CD4-positive, alpha-beta T cell treated with Interleukin-15 for 1 hour (primary cell): ENCODE data around the gene TCERG1L.
"Not testable (repeated sequence)": the region's sequence is repeated elsewhere in the genome, so short reads cannot be mapped to it uniquely, and the experiment has no call there.

Source experiments
- DNase-seq: peaks from one replicate; pipeline ENCODE4 v3.0.0-alpha.2; 2020

The TCERG1L gene

DNA sequence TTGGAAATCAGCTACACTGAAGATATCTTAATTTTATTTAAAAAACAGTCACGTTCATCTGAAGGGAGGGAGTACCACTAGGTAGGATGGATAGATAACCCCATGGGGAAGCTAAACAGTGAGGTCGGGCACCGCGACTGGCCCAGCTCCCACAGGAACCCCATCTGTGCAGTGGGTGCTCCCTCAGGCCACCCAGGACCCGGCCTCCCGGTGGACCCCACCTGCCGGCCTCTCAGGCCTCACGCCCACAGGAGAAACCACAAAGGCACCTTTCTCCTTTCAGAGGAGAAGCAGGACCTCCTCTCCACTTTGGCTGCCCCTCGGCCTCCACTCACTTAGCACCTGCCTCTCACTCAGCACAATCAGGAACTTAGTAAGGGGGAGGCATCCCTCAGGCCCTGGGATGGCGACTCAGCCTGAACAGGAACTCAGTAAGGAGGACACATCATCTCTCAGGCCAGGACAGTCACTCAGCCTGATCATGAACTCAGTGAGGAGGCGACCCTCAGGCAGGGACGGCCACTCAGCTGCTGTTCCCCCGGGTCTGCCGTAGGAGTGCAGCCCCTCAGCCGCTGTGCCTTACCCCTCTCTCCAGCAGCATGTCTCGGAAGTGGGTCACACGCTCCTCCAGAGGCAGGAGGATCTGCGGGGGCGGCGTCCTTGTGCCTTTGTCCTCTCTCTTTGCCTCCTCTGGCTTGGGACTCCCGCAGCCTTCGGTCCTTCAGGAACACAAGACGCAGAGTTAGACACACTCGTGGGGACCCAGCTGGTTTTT lies 195.1 kb downstream of the TCERG1L start:
- DNase-seq: no peak

DNA sequence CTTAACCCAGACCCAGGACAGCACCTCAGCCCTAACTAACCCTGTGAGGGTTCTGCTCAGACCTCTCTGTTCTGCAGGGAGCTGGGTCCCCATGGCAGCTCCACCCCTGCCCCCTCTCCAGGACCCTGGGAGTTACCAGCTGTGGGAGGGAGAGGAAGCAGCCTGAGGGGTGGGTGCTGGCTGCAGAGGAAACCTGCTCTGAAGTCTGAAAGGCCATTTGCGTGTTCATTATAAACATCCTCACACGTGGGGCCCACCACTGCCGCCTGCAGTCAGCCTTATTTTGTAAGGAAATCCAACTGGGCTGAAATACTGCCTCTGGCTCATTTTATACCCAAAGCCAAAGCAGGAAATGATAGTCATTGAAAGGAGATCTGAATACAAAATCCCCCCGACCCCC lies 195.7 kb downstream of the TCERG1L start:
- no peak for DNase-seq

DNA sequence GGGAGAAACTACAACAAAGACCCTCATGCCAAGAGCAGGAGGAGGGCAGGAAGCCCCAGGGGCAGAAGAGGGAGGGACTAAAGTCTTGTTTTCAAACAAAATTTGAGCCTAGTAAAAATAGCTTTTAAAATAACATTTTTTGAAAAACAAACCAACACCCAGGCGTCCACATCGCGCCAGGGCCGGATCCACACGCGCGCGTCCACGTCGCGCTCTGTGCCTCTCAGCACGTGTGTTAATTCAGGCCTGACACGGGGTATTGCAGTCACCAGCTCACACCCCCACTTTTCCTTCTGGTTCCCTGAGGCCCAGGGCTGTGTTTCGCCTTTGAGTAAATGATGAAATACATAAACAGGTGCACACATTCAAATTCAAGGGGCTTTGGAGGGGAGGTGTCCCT lies 196.2 kb downstream of the TCERG1L start:
- DNase-seq: no peak

DNA sequence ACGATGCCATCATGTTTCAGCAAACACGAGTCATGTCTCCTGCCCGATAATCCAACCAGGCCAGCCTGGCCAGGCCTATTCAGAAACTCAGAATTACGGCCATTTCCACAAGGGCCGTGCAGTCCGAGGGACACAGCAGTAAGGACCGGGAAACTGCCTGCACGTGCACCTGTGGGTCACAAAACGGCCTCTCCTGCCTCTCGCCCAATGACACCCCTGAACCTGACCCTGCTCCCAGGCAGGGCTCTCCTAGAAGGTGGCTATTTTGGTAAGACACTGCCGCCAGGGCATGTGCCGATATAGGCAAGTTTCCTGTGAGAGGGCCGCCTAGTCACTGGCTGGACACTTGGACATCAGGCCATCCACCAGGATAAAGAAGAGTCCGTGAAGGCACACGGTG lies 196.7 kb downstream of the TCERG1L start:
- DNase-seq: no peak

DNA sequence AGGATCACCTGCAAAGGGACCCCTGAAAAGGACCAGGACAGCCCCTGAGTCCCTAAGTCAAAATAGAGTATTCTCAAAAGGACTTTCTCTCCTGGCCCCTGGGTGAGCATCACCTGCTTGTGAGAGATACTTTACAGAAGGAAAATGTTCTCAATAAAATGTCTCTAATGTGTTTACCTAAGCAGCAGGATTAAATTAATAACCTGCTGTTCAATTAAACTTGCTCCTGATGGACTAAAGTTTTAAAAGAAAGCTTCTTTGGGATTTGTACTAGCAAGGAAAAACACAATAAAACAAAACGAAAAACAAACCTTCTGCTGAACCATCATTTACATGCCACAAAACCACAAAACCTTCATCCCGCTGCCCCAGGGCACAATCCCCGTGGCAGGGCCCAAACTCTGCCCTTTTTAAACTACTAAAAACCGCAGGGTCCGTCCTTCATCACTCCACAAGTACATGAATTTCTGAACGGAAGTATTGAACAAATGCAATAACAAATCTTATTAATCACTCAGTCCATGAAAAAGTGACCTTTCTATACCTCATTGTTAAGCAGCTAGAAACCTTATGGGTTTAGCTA lies 197.7 kb downstream of the TCERG1L start:
- DNase-seq: no peak

DNA sequence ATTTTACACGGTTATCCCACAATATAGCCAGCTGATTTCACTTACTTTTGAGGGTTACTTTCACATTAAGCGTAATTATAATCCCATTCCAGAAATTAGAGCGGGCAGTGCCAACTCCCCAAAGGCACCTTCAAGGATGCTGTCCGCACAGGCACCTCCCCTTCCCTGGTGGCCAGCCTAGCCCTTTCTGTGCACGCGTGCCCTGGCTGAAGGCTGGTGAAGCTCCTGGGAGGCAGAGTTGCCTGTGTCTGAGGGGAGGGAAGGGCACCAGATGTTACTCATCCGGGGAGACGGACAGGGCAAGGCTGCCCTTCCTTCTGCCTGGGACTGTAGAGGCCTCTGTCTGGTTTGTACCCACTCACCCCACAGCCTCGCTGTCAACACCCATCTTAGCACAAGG lies 198.4 kb downstream of the TCERG1L start:
- no peak for DNase-seq

DNA sequence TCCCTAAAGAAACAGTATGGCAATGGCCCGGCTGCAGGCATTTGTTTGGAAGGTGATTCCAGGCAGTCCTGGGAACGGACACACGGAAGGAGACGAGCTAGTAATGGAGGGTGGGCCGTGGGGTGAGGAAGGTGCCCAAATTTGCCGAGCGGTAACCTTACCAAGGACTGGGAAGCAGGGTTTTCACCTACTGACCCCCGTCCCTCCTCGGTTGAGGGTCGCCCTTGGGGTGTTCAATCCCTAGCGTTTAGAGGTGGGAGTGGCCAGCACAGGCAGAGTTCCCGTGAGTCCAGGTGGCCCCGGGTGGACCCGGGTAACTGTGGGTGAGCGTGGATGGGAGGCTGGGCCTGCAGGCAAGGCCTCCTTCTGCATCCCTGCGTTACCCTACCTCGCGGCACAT lies 198.8 kb downstream of the TCERG1L start:
- no peak for DNase-seq

DNA sequence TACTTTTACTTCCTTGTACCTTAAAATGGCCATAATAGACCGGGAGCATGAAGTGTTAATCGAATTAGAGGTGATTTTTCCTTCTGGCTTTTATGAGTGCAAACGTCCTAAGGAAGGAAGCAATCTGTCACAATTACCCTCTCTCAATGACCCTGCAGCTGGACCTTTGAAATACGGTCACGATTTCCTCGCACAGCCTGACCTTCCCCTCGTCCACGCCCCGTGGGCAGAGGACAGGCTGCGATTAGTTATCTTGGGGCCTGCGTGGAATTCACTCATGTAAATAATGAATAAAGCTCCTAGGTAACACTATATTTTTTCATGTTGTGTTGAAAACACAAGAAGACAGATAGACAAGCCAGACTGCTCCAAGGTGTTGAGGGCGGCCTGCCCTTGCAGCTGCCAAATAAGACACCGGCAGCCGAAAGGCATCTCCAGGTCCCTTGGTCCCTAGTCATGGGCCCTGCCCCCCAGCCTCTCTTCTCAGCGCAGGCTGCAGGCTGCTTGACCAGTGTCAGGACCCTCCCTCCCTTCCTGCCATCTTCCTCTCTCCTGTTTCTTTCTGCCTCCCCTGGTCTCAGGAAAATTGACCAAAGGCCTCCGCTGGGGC lies 199.9 kb downstream of the TCERG1L start:
- DNase-seq: no peak

DNA sequence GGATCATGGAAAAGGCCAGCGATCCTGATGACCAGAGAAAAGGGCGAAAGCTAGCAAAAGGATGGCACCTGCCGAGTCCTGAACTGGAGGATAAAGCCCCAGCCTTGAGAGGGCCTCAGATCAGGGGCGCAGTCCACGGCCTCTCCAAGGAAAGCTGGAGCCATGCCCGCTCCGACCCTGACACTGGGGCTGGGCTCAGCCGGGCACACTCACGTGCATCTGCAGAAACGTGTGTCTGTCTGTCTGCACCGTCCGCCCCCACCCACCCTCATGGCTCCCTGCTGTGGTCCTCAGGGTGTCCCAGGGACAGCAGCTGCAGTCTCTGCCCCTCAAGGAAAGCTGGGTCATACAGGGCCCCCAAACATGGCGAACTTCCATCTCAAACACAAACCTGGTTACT lies 200.5 kb downstream of the TCERG1L start:
- no peak for DNase-seq

DNA sequence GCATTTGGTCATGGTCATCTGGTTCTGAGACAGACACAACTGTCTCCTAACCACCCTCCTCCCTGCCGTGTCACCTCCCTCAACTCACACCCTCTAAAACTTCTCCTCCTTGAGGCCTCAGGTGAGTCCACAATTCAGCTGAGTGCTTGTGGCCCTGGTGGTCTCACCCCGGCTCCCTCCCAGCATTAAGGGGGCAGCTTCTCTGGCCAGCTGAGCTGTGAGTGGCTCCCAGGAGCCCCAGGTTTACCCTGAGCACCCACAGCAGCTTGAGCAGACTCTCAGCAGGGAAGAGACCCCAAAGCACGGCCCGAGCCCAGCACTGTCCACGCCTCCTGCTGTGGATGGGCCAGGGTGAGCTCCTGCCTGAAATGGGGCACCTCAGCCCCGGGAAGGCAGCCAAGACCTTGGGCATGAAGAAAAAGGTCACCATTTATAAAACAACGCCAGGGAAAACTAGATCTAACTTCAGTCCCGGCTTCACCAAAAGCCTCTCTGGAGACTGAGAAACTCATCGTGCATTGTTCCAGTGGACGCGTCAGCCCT lies 201.2 kb downstream of the TCERG1L start:
- no peak for DNase-seq

DNA sequence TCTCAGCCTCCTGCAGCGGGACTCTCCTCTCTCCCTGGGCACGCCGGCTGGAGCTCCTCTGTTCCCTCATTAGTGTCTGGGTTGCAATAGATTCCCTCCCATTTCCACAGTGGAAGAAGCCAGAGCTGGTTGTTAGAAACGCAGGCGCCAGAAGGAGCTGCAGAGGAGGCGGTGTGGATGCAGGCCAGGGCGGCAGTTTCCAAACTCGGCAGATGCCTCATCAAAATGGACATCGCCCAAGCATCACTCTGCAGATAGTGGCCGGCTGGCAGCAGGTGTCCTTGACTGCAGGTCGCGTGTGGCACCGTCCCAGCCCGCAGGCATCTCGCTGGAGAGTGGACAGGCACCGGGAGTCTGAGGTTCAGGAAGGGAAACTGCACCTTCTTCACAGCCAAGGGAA lies 201.8 kb downstream of the TCERG1L start:
- DNase-seq: no peak

DNA sequence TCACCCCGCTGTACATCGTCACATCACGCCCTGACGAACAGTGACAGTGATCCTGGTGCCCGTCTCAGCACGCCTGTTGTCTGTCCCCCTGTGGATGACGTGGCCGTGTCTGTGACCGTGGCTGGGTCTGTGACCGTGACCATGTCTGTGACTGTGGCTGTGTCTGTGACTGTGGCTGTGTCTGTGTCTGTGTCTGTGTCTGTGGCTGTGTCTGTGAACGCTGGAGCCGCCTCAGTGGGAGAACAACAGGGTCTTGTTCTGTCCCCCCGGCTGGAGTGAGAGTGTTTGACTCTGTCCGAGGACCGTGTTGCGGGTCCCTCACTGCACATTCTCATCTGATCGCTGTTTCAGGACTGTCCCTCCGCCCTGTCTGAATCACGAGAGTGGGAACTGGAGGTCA lies 202.2 kb downstream of the TCERG1L start:
- DNase-seq: no peak

DNA sequence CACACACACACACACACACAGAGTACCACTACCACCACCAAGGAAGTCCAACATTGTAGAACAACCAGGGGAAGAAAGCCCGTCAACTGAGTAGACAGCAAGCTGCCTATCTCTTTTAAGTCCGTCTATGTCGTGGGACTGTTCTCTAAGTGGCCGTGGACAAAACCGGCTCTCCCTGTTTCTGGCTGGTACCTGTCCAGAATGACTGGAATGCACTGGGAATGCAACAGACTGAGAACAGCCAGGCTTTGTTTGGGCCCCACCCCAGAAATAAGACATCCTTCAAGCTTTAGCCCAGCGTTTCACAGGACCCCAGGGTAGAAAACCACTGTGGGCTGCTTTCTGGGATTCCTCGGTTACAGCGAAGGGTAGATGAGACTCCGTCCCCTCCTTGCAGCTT lies 203.6 kb downstream of the TCERG1L start:
- no peak for DNase-seq

DNA sequence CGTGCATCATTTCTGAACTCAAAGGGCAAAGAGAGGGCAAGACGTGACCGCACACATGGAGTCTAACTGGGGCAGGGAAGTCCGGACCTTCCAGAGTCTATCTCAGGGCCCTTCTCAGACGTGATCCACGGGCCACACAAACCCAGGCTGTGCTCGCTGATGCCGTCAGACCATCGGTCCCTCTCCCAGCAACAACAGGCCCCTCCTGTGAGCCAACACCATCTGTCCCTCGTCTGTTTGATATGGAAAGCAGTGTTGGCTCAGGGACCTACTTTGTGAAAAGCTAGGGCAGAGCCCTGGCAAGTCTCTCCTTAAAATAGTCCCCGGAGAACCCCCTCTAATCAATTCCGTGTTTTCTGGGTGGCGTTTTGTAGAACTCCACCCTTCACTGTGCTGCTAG lies 208.8 kb downstream of the TCERG1L start:
- no peak for DNase-seq

DNA sequence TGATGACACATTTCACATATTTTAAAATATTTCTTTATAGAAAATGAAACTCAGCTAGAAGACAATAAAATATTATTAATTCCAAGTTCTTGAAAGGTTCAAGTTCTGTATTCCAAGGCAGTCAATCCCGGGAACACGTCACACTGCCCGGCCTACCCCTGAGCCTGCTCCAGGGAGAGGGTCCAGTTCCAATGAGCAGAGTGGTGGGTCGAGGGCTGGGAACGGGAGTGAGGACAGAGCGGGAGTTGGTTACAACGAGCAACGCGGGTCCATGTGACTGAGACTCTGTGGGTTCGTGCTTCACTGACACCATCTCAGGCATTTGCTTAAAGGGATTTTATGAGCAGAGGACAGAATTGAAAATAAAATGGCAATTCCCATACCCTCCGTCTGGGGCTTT lies 209.4 kb downstream of the TCERG1L start:
- DNase-seq: no peak

DNA sequence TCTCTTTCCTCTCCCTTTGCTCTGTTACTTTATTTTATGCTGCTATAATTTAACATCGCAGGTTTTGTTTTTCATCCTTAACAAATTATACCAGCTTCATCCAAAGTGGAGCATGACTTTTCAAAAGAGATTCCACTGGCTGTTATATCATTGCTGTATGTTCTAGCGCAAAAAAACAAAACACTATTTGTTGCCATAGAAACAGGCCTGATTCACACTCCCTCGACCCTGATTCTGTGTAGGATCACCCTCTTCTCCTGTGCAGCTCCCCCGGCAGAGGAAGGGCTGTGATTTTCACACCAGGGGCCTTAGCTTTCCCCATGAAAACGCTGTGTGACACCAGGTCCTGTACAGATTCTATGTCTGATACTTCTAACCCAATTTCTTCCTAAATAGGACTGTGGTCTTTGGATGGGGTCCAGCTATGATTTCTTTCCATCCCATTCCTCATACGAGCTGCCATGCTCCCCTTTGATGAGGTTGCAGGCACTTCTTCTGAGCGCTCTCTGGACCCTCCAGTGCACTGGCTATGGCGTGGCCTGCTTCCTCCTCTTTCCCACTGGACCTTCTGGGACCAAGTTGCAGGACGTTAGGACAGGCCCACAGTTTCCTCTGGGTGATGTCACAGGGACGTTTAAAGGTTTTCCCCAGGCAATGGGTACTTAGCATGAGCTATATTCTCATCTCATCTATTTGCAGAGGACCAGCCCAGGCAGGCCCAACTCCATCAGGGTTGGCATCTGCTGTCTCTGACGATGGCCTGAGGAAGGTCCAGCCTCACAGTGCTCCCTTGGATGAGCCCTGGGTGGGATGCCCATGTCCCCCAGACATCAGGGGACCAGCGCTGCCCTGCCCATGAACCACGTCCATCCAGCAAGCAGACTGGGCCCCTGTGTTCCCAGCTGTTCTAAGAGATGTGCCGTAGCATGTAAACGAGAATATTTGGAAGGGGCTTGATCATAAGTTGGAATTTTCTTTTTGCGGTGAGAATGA lies 210.8 kb downstream of the TCERG1L start:
- DNase-seq: not testable (repeated sequence)

DNA sequence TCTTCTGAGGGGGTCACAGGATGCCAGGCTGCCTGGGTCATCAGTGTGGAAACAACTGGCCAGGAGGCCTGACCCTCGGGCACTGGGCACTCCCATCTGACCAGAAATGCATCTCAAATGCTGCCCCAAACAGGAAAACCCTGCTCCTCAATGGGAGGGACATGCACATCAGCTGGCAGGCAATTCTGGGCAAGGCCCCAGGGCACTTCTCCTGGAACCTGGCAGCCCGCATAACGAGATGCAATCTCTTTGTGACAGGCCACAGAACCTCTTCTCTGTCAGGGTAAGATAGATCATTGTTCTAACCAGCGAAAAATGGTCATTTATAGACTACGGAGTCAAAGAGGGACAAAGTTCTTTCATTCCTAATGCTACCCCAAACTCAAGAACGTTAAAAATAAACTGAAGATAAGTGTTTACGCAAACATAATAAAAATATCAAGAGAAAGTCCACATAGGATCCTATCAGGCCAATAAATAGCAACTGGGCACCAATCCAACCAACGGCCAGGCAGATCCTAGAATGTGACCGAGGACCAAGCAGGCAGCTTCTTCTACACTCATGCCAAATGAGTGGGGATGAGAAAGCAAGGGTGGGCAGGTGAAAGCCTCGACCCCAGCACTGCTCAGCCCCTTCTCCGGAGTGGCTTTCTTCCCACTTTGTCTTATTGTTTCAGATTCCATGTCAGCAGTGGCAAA lies 212.3 kb downstream of the TCERG1L start:
- DNase-seq: no peak

DNA sequence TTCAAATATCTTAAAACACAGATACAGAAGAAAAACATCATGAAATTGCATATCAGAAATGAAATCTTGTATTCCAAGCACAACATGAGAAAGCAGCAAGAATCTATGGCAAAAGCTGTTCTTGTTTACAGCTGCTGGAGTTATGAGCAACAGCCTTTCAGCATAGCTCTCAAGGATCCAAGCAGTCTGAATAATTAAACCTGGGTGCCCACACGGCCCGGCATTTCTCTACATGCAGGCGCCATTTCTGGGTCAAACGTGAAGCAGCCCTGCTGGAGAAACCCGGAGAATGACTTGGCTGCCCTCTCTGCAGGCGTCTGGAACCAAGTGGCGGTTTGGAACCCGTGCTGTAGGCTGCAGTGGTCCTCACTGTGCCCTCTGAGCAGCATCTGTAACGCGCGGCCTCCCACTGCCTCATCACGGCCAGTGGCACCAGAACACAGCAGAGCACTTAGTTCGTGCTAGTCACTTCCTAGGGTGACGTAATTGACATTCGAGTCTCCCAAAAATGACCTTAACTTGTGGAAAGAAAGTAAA lies 213.0 kb downstream of the TCERG1L start:
- DNase-seq: no peak

DNA sequence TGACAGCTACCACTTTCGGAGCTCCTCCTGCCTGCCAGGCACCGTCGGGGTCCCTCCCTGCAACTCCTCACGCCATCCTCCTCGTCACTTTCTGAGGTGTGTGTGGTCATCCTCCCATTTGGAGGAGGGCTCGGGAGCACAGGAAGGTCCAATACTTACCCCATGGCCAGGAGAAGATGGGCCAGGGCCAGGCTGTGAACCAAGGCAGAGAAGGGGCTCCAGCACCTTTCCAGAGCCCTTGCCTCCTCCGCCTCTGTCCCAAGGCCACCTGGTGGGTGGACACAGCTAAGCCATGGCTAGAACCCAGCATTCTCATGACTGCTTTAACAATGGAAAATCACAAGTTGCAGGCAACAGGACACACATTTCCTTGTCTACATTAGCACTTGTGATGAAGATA lies 215.5 kb downstream of the TCERG1L start:
- DNase-seq: no peak

DNA sequence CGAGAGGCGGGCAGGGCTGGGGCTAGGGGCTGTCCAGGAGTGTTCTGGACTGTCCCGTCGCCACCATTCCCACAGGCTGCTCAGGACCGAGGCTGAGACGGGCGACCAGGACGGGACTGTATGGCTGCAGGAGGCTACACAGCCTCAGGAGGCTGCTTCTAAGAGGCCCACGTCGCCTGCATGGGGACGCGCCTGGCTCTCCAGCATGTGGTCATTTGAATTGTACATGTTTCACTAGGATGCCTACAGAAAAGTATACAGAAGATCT lies 216.3 kb downstream of the TCERG1L start:
- no peak for DNase-seq

DNA sequence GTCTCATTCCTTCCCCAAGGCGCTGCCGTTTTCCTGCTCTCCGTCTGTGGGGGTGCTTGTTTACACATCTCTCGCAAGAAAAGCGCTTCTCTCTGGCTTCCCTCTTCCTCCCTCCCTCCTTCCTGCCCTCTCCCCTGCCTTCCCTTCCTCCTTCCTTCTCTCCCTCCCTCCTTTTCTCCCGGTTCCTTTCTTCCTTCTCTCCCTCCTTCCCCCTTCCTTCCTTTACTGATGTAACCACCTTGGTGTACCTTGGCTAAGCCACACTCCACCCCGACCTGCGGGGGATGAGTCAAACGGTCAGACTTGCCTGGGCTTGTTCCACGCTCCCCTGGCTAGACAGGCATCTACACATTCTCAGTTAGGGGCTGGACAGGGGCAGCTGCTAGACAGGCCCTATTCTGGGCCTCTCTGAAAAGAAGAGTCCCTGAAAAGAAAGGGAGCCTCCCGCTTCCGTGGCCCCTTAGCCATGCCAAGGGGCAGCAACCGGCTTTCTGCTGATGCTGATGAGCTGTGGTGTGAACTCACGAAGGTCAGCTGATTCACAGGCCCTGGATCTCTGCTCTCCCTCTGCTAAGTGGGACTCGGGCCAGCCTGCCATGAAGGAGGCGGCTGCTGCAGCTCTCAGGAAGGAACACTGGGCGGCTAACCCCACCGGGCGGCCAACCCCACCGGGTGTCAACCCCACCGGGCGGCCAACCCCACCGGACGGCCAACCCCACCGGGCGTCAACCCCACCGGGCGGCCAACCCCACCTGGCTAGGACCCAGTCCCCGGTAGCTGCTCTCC lies 216.8 kb downstream of the TCERG1L start:
- DNase-seq: no peak
